Stimulated activated CD4-positive, alpha-beta T cell treated with anti-CD3 and anti-CD28 coated beads, Interleukin-2, amount 100 ng/mL, for 24 hours (primary cell): Measurements from ENCODE around the gene NKAIN1.
"Not testable (repeated sequence)": the region's sequence is repeated elsewhere in the genome, so short reads cannot be mapped to it uniquely, and the experiment has no call there.

Experiments
- DNase-seq, 2 donors: peaks; one replicate each; pipeline ENCODE4 v3.0.0-alpha.2; 2020

The NKAIN1 gene

GRCh38 chr1:31239653-31240241, at the start of gene NKAIN1:
TSS of gene NKAIN1 (minus strand) at chr1:31239887. CDS start at chr1:31239547, 340 bp downstream.
- DNase-seq: peak in 1 of 2 donors; percentile 2

GRCh38 chr1:31289021-31289420, 49.3 kb upstream of the NKAIN1 start:
- no peak for DNase-seq

- peak; percentile 4 to 27 for DNase-seq
Observed at GRCh38 chr1:31287791-31288190, 48.1 kb upstream of the NKAIN1 start.

GRCh38 chr1:31282426-31282825, 42.7 kb upstream of the NKAIN1 start:
- not testable (repeated sequence) for DNase-seq

GRCh38 chr1:31273619-31274018, 33.9 kb upstream of the NKAIN1 start:
- DNase-seq: no peak

- DNase-seq: no peak
Observed at GRCh38 chr1:31272369-31272768, 32.7 kb upstream of the NKAIN1 start.

GRCh38 chr1:31266547-31266946, 26.9 kb upstream of the NKAIN1 start:
- no peak for DNase-seq

- DNase-seq: no peak
Observed at GRCh38 chr1:31264790-31265386, 25.2 kb upstream of the NKAIN1 start.

- no peak for DNase-seq
Observed at GRCh38 chr1:31263408-31263807, 23.7 kb upstream of the NKAIN1 start.

GRCh38 chr1:31262393-31262792, 22.7 kb upstream of the NKAIN1 start:
- not testable (repeated sequence) for DNase-seq

GRCh38 chr1:31261916-31262315, 22.2 kb upstream of the NKAIN1 start:
- DNase-seq: no peak

- no peak for DNase-seq
Observed at GRCh38 chr1:31259746-31260145, 20.1 kb upstream of the NKAIN1 start.

- DNase-seq: no peak
Observed at GRCh38 chr1:31258581-31258980, 18.9 kb upstream of the NKAIN1 start.

GRCh38 chr1:31257213-31257612, 17.5 kb upstream of the NKAIN1 start:
- no peak for DNase-seq

GRCh38 chr1:31249854-31250253, 10.2 kb upstream of the NKAIN1 start:
- DNase-seq: no peak

- no peak for DNase-seq
Observed at GRCh38 chr1:31248276-31248675, 8.6 kb upstream of the NKAIN1 start.

GRCh38 chr1:31244326-31244725, 4.6 kb upstream of the NKAIN1 start:
- DNase-seq: no peak

- no peak for DNase-seq
Observed at GRCh38 chr1:31243501-31244286, 4.0 kb upstream of the NKAIN1 start.

GRCh38 chr1:31241321-31241720, 1.6 kb upstream of the NKAIN1 start:
- no peak for DNase-seq

- DNase-seq: peak in 1 of 2 donors; percentile 9
Observed at GRCh38 chr1:31238986-31239613, 587 bp downstream of the NKAIN1 start.

GRCh38 chr1:31238612-31238985, 1.1 kb downstream of the NKAIN1 start:
- no peak for DNase-seq

- no peak for DNase-seq
Observed at GRCh38 chr1:31234870-31235269, 4.8 kb downstream of the NKAIN1 start.

- DNase-seq: no peak
Observed at GRCh38 chr1:31234123-31234708, 5.5 kb downstream of the NKAIN1 start.
